Activated naive CD8-positive, alpha-beta T cell treated with anti-CD3 and anti-CD28 coated beads for 36 hours (primary cell): ENCODE measurements around the gene FCHSD2. TPM values are rescaled to one million over a fixed set of nuclear protein-coding genes. Genes with fewer than 3 reads are reported as not detected.
A peak's percentile ranks its signal among the peaks of the same experiment; 100 is the strongest.
"Not testable (repeated sequence)": the region's sequence is repeated elsewhere in the genome, so short reads cannot be mapped to it uniquely, and the experiment has no call there.

Experiments used
- DNase-seq: peaks from one replicate; pipeline ENCODE4 v3.0.0; 2021
- H3K27ac Mint-ChIP-seq: one replicate; pipeline ENCODE4 v1.8.0; 2022; ENCODE audit warnings: mild to moderate bottlenecking, moderate library complexity, mixed read lengths
- H3K27me3 Mint-ChIP-seq: one replicate; pipeline ENCODE4 v1.8.0; 2022; ENCODE audit warnings: mild to moderate bottlenecking, mixed read lengths
- H3K36me3 Mint-ChIP-seq: one replicate; pipeline ENCODE4 v1.8.0; 2021; ENCODE audit warnings: mild to moderate bottlenecking, mixed read lengths
- H3K4me1 Mint-ChIP-seq: one replicate; pipeline ENCODE4 v1.8.0; 2021; ENCODE audit warnings: mixed read lengths
- H3K4me3 Mint-ChIP-seq: one replicate; pipeline ENCODE4 v1.8.0; 2022; ENCODE audit warnings: mild to moderate bottlenecking, moderate library complexity, mixed read lengths
- H3K9me3 Mint-ChIP-seq: one replicate; pipeline ENCODE4 v1.8.0; 2022; ENCODE audit warnings: mixed read lengths
- total RNA-seq, 2 experiments: library from RNA; stranded (reverse); gene quantifications; one replicate each; pipeline ENCODE4 v1.2.3, GENCODE V29; 2021

Gene FCHSD2
- total RNA-seq, 2 experiments from 2014 or later, result 19.9 to 22.6 TPM

GRCh38 chr11:72977782-72978181, 164.3 kb downstream of the FCHSD2 start:
- not testable (repeated sequence) for H3K4me1 Mint-ChIP-seq, DNase-seq, H3K27ac Mint-ChIP-seq, H3K27me3 Mint-ChIP-seq, H3K4me3 Mint-ChIP-seq, H3K9me3 Mint-ChIP-seq
- H3K36me3 Mint-ChIP-seq, result peaks cover 44% of the 10 kb centered on the region

DNA sequence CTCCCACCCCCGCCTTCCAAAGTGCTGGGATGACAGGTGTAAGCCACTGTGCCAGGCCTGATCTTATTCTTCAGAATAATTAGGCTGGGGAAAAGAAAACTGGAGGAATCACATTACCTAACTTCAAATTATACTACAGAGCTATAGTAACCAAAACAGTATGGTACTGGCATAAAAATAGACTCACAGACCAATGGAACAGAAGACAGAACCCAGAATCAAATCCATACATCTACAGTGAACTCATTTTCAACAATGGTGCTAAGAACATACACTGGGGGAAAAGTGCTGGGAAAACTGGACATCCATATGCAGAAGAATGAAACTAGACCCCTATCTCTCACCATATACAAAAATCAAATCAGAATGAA, 165.6 kb downstream of the FCHSD2 start:
- H3K27ac Mint-ChIP-seq, H3K27me3 Mint-ChIP-seq, H3K9me3 Mint-ChIP-seq, DNase-seq, H3K4me3 Mint-ChIP-seq: not testable (repeated sequence)
- peaks cover 44% of the 10 kb centered on the region for H3K36me3 Mint-ChIP-seq
- peaks cover 10% of the 10 kb centered on the region for H3K4me1 Mint-ChIP-seq

DNA sequence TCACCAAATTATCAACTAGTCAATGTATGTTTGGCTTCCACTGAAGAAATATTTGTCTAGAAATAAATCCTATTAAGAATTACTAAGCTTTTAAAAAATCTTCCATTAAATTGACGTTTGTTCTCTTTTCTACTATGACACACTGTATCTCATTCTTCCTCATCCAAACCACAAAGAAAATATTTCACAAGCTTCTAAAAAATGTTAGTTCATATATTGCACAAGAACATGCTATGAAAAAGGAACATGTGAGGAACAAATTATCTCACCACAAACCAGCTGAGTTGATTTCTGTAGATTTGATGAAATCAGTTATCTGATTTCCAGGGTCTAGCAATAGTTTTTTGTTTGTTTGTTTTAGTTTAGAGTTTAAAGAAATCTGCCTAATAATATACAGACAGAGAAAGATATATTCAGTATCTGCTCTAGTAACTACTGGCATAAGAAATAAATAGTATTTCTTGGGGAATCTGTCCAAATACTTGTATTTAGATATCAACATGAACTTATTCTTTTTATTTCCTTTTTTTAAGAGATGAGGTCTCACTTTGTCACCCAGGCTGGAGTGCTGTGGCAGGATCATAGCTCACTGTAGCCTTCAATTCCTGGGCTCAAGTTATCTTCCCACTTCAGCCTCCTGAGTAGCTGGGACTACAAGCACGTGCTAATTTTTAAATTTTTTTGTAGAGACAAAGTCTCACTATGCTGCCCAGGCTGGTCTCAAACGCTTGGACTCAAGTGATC, 166.2 kb downstream of the FCHSD2 start:
- H3K4me3 Mint-ChIP-seq, result no peak overlapping the region
- no peak for DNase-seq
- peaks cover 6% of the 10 kb centered on the region for H3K9me3 Mint-ChIP-seq
- no peak overlapping the region for H3K27ac Mint-ChIP-seq
- H3K36me3 Mint-ChIP-seq, result peaks cover 44% of the 10 kb centered on the region
- peaks cover 10% of the 10 kb centered on the region for H3K4me1 Mint-ChIP-seq
- no peaks in the 10 kb centered on the region for H3K27me3 Mint-ChIP-seq

GRCh38 chr11:72974487-72975205, 167.5 kb downstream of the FCHSD2 start:
- no peak for DNase-seq
- no peaks in the 10 kb centered on the region for H3K27me3 Mint-ChIP-seq
- peaks cover 40% of the 10 kb centered on the region for H3K36me3 Mint-ChIP-seq
- H3K4me1 Mint-ChIP-seq, result peaks cover 22% of the 10 kb centered on the region
- no peak overlapping the region for H3K4me3 Mint-ChIP-seq
- peaks cover 6% of the 10 kb centered on the region for H3K9me3 Mint-ChIP-seq
- H3K27ac Mint-ChIP-seq, result no peak overlapping the region

GRCh38 chr11:72972496-72973128, 169.5 kb downstream of the FCHSD2 start:
- Mint-ChIP-seq H3K27ac (no peak overlapping the region), H3K4me3 (no peak overlapping the region), H3K9me3 (peaks cover 3% of the 10 kb centered on the region), H3K36me3 (peaks cover 25% of the 10 kb centered on the region), H3K4me1 (peaks cover 29% of the 10 kb centered on the region), H3K27me3 (no peaks in the 10 kb centered on the region)
- no peak for DNase-seq

DNA sequence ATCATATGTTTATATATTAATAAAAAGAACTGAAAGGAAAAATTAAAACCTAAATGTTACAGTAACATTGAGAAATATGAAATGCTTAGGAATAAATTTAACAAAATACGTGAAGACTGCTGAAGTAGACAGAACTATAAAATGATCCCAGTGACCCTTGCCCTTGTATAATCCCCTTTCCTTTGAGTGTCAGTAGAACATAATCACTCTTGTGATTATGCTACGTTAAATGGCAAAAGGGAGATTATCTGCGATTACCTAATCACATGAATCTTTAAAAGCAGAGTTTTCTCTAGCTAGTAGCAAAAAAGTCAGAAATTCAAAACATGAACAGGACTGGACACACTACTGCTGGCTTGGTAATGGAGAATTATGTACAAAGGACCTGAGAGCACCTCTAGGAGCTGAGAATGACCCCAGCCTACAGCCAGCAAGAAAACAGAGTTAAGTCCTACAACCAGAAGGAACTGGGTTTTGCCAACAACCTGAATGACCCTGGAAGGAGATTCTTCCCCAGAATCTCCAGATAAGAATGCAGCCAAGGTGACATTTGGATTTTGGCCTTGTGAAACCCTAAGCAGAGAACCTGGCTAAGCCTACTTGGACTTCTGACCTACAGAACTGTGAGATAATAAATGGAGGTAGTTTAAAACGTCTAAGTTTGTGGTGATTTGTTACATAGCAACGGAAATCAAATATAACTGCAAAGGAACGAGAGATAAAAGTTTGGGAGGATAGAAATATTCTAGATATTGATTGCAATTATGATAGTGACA, 170.7 kb downstream of the FCHSD2 start:
- H3K4me3 Mint-ChIP-seq, result no peak overlapping the region
- H3K27me3 Mint-ChIP-seq, result no peaks in the 10 kb centered on the region
- H3K4me1 Mint-ChIP-seq, result peaks cover 29% of the 10 kb centered on the region
- no peak for DNase-seq
- H3K27ac Mint-ChIP-seq, result no peak overlapping the region
- peaks cover 17% of the 10 kb centered on the region for H3K36me3 Mint-ChIP-seq
- H3K9me3 Mint-ChIP-seq, result no peaks in the 10 kb centered on the region

DNA sequence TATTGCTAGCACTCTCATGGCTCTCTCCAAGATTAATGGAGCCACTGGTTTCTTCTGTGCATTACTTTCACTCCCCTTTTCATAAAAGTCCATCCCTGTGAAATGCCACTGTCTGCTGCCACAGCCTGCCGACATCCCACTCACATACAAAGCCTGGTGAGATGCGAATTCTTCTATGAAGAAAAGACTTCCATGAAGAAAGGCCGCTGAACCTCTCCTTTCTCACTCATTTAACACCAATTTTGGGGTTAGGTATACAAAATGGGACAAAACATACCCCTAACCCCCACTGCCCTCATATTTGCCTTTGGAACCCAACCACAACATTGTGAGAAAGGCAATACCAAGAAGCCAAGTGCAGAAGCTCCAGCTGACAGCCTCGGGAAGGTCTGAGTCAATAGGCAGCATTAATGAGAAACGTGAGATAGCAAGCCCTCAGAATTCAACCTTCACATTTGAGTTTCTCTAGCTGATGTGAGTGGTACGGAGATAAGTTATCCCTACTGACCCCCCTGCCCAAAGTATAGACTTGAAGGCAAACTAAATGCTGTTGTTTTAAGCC, 171.5 kb downstream of the FCHSD2 start:
- peaks cover 24% of the 10 kb centered on the region for H3K4me1 Mint-ChIP-seq
- peak; percentile 31 for DNase-seq
- no peaks in the 10 kb centered on the region for H3K9me3 Mint-ChIP-seq
- H3K4me3 Mint-ChIP-seq, result peak overlapping the region; percentile 49
- peaks cover 15% of the 10 kb centered on the region for H3K36me3 Mint-ChIP-seq
- peak overlapping the region; percentile 84 for H3K27ac Mint-ChIP-seq
- H3K27me3 Mint-ChIP-seq, result no peaks in the 10 kb centered on the region

GRCh38 chr11:72969894-72970335, 172.2 kb downstream of the FCHSD2 start:
- Mint-ChIP-seq H3K27ac (peak overlapping the region; percentile 84), H3K27me3 (no peaks in the 10 kb centered on the region), H3K36me3 (peaks cover 13% of the 10 kb centered on the region), H3K9me3 (no peaks in the 10 kb centered on the region), H3K4me3 (no peak overlapping the region), H3K4me1 (peaks cover 24% of the 10 kb centered on the region)
- DNase-seq, result no peak

DNA sequence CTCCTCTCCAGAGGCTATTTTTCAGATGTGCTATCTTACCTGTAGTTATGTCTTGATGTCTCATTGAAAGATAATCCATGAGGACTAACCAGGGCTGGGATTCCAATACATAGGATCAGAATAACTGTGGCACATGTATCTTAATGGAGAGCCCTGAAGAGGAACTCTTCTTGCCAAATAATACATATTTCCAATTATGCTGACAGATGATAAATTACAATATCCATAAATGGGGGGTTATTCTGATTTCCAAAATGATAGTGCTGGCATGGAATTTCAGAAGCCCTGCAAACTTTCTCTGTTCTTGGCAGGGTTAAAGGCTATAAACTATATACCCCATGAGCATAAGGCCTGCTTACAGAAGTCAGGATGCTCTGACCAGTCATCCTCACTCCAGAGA, 173.7 kb downstream of the FCHSD2 start:
- peaks cover 7% of the 10 kb centered on the region for H3K36me3 Mint-ChIP-seq
- H3K9me3 Mint-ChIP-seq, result no peaks in the 10 kb centered on the region
- no peaks in the 10 kb centered on the region for H3K27me3 Mint-ChIP-seq
- DNase-seq, result no peak
- H3K4me1 Mint-ChIP-seq, result peaks cover 20% of the 10 kb centered on the region
- H3K27ac Mint-ChIP-seq, result no peak overlapping the region
- no peak overlapping the region for H3K4me3 Mint-ChIP-seq

DNA sequence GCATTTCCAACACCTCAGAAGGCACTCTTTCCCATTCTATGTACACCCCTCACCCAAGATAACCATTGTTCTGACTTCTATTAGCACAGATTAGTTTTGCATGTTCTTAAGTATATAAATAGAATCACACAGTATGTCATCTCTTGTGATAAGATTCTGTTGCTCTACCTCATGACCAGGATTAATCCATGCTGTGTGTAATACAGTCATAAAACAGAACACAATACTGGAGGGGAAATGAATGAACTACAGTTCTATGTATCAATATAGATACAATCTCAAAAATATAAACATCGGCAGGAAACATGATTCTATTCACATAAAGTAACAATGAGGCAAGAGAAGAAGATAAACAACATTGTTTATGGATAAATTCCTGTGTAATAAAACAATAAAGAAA, 176.4 kb downstream of the FCHSD2 start:
- DNase-seq, result no peak
- peaks cover 7% of the 10 kb centered on the region for H3K36me3 Mint-ChIP-seq
- no peak overlapping the region for H3K4me3 Mint-ChIP-seq
- no peak overlapping the region for H3K27ac Mint-ChIP-seq
- H3K9me3 Mint-ChIP-seq, result no peaks in the 10 kb centered on the region
- peaks cover 25% of the 10 kb centered on the region for H3K4me1 Mint-ChIP-seq
- H3K27me3 Mint-ChIP-seq, result no peaks in the 10 kb centered on the region

DNA sequence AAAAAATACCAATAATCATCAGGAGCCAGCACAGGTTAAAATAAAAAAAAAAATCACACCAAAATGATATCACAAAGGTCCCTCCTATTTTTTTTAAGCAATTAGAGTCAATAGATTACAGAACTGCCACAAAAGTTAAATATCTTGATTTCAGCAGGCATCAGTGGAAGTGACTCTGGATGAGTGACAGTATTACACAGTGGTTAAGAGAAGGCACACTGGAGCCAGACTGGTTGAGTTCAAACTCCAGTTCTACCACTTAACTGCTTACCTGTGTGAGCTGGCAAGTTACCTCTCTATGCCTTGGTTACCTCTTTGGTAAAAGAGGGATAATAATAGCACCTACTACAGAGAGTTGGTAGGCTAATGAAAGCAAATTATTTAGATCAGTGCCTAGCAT, 179.4 kb downstream of the FCHSD2 start:
- H3K9me3 Mint-ChIP-seq, result no peaks in the 10 kb centered on the region
- DNase-seq, result no peak
- no peak overlapping the region for H3K27ac Mint-ChIP-seq
- H3K27me3 Mint-ChIP-seq, result no peaks in the 10 kb centered on the region
- no peak overlapping the region for H3K4me3 Mint-ChIP-seq
- peaks cover 9% of the 10 kb centered on the region for H3K4me1 Mint-ChIP-seq
- peaks cover 25% of the 10 kb centered on the region for H3K36me3 Mint-ChIP-seq

- H3K4me1 Mint-ChIP-seq, result peaks cover 9% of the 10 kb centered on the region
These were observed 180.0 kb downstream of the FCHSD2 start for GRCh38 chr11:72962084-72962483.

DNA sequence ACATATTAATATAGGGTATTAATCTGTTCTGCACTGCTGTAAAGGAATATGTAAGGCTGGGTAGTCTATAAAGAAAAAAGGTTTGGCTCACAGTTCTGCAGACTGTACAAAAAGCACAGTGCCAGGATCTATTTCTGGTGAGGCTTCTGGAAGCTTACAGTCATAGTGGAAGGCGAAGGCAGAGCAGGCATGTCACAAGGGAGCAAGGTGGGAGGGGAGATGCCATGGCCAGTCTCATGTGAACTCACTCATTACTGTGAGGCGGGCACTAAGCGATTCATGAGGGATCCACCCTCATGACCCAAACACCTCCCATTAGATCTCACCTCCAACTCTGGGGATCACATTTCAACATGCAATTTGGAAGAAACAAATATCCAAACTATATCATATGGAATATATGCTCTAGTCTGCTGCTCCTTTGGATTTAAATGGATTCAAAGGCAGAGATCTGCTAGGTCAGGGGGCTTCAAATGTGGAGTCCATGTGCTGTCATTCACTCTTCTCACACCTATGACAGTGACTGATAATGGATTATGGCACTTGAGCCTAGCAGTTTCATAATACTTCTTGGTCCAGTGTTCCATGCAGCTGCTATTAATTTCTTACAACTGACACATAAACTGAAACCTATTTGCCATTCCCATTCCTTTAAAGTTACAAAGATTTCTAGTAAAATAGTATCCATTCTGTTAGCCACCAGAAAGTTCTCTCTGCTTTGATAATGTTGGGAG, 182.0 kb downstream of the FCHSD2 start:
- Mint-ChIP-seq H3K4me3 (no peak overlapping the region), H3K27ac (peak overlapping the region; percentile 22), H3K9me3 (peaks cover 2% of the 10 kb centered on the region), H3K36me3 (peaks cover 23% of the 10 kb centered on the region), H3K27me3 (no peaks in the 10 kb centered on the region), H3K4me1 (peaks cover 11% of the 10 kb centered on the region)
- no peak for DNase-seq

More at GRCh38 chr11:72962084-72962483, 180.0 kb downstream of the FCHSD2 start:
- peak overlapping the region; percentile 16 for H3K27ac Mint-ChIP-seq
- peaks cover 26% of the 10 kb centered on the region for H3K36me3 Mint-ChIP-seq
- H3K4me3 Mint-ChIP-seq, result no peak overlapping the region
- H3K27me3 Mint-ChIP-seq, result no peaks in the 10 kb centered on the region
- DNase-seq, result no peak
- H3K9me3 Mint-ChIP-seq, result peaks cover 2% of the 10 kb centered on the region

DNA sequence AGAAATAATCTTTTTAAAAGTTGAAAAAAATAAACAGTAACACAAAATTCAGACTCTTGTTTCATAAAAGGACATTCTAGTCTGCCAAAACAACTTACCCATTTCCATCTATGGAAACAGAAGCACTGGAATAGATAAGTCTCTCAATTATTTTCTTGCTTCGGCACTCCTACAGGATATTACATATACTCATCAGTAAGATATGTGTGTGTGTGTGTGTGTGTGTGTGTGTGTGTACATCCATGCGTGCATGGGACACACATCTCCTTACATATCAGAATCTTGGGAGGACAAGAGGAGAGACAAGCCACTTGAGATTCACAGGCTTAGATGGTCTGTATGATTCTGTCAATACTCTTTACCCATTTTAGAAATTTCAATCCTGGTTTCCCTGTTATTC, 183.3 kb downstream of the FCHSD2 start:
- H3K27ac Mint-ChIP-seq, result no peak overlapping the region
- peaks cover 23% of the 10 kb centered on the region for H3K36me3 Mint-ChIP-seq
- H3K4me3 Mint-ChIP-seq, result no peak overlapping the region
- peaks cover 16% of the 10 kb centered on the region for H3K4me1 Mint-ChIP-seq
- no peak for DNase-seq
- peaks cover 2% of the 10 kb centered on the region for H3K9me3 Mint-ChIP-seq
- H3K27me3 Mint-ChIP-seq, result no peaks in the 10 kb centered on the region
